HG02588 (cell line): Measurements from ENCODE around the gene PLD1.
"Not testable (repeated sequence)": the region's sequence is repeated elsewhere in the genome, so short reads cannot be mapped to it uniquely, and the experiment has no call there.

Source experiments
- ATAC-seq: cut with Tn5 transposase; IDR thresholded peaks from one replicate; pipeline ENCODE4 v1.9.1; 2021; ENCODE audit warnings: mild to moderate bottlenecking, moderate library complexity; ENCODE audit not compliant: unreplicated experiment

The PLD1 gene

GRCh38 chr3:171640520-171641412, 169.5 kb downstream of the PLD1 start:
- ATAC-seq = no peak

- no peak for ATAC-seq
These were observed 173.6 kb downstream of the PLD1 start for GRCh38 chr3:171636666-171637065.

GRCh38 chr3:171632766-171633165, 177.5 kb downstream of the PLD1 start:
- ATAC-seq = no peak

GRCh38 chr3:171626799-171627198, 183.5 kb downstream of the PLD1 start:
- not testable (repeated sequence) for ATAC-seq

GRCh38 chr3:171622126-171622525, 188.2 kb downstream of the PLD1 start:
- no peak for ATAC-seq

- no peak for ATAC-seq
These were observed 189.4 kb downstream of the PLD1 start for GRCh38 chr3:171620825-171621434.

- no peak for ATAC-seq
These were observed 193.5 kb downstream of the PLD1 start for GRCh38 chr3:171616798-171617197.

GRCh38 chr3:171615686-171616085, 194.6 kb downstream of the PLD1 start:
- ATAC-seq = no peak

GRCh38 chr3:171615281-171615680, 195.0 kb downstream of the PLD1 start:
- no peak for ATAC-seq

- no peak for ATAC-seq
These were observed 195.9 kb downstream of the PLD1 start for GRCh38 chr3:171614318-171614921.

- ATAC-seq = no peak
These were observed 202.8 kb downstream of the PLD1 start for GRCh38 chr3:171607452-171607851.

GRCh38 chr3:171606151-171606751, 204.0 kb downstream of the PLD1 start:
- no peak for ATAC-seq

- no peak for ATAC-seq
These were observed 205.9 kb downstream of the PLD1 start for GRCh38 chr3:171604370-171604769.

- no peak for ATAC-seq
These were observed 208.2 kb downstream of the PLD1 start for GRCh38 chr3:171602072-171602471.

GRCh38 chr3:171600030-171600429, 210.3 kb downstream of the PLD1 start:
- no peak for ATAC-seq

GRCh38 chr3:171598990-171599389, 211.3 kb downstream of the PLD1 start:
- no peak for ATAC-seq

- no peak for ATAC-seq
These were observed 217.5 kb downstream of the PLD1 start for GRCh38 chr3:171592786-171593185.

- no peak for ATAC-seq
These were observed 219.2 kb downstream of the PLD1 start for GRCh38 chr3:171591070-171591469.

- no peak for ATAC-seq
These were observed 224.0 kb downstream of the PLD1 start for GRCh38 chr3:171586274-171586673.

- ATAC-seq = no peak
These were observed 225.2 kb downstream of the PLD1 start for GRCh38 chr3:171585039-171585438.

GRCh38 chr3:171584100-171584499, 226.2 kb downstream of the PLD1 start:
- ATAC-seq = no peak
